GM12864 (cell line): ENCODE data around the gene APOBEC4.

Experiments
- DNase-seq: peaks from one replicate; pipeline ENCODE4 v3.0.0-alpha.2; 2011; ENCODE audit warnings: low read depth
- H3K4me3 ChIP-seq: 2 replicates; pipeline ENCODE4 v1.5.1; 2011; ENCODE audit warnings: mild to moderate bottlenecking, low read depth, low read length, control low read depth
- CTCF ChIP-seq: IDR thresholded peaks from 2 replicates; pipeline ENCODE4 v1.5.1; 2011; ENCODE audit warnings: low read depth, mild to moderate bottlenecking, moderate library complexity, low read length, control low read depth, inconsistent platforms; ENCODE audit errors: missing control alignments

The APOBEC4 gene

GRCh38 chr1:183642166-183642565 is 10.9 kb downstream of the APOBEC4 start:
- H3K4me3 ChIP-seq, result no peak overlapping the region
- DNase-seq, result no peak
- TF ChIP-seq CTCF, result no peak

- no peak overlapping the region for H3K4me3 ChIP-seq
- TF ChIP-seq CTCF, result no peak
- DNase-seq, result no peak
Observed at GRCh38 chr1:183640193-183640592, 12.9 kb downstream of the APOBEC4 start.

GRCh38 chr1:183638649-183639387 is 14.3 kb downstream of the APOBEC4 start:
- no peak for DNase-seq
- TF ChIP-seq CTCF, result no peak
- H3K4me3 ChIP-seq, result no peak overlapping the region

GRCh38 chr1:183636783-183637182 is 16.3 kb downstream of the APOBEC4 start:
- no peak for DNase-seq
- no peak for TF ChIP-seq CTCF
- peak overlapping the region; percentile 88; the same call in 1 of the 2 replicates for H3K4me3 ChIP-seq

- H3K4me3 ChIP-seq, result peak overlapping the region; percentile 88
- DNase-seq, result no peak
- TF ChIP-seq CTCF, result no peak
Observed at GRCh38 chr1:183636334-183636682, 16.8 kb downstream of the APOBEC4 start.

GRCh38 chr1:183635606-183636333 is 17.3 kb downstream of the APOBEC4 start, which contains the start of gene ARPC5:
Gene ARPC5, minus strand, starts transcription at chr1:183635783. Its CDS starts 124 bp downstream, at chr1:183635659.
- no peak for TF ChIP-seq CTCF
- DNase-seq, result peak; percentile 90
- peak within 1 kb of the TSS; percentile 88 for H3K4me3 ChIP-seq
